HG02623 (cell line): ENCODE data around the gene CDK15.
"Not testable (repeated sequence)": the region's sequence is repeated elsewhere in the genome, so short reads cannot be mapped to it uniquely, and the experiment has no call there.

Experiments
- ATAC-seq: cut with Tn5 transposase; IDR thresholded peaks from one replicate; pipeline ENCODE4 v1.9.1; 2021; ENCODE audit warnings: moderate library complexity; ENCODE audit not compliant: unreplicated experiment

Gene CDK15

GRCh38 chr2:201806442-201807170 is at the start of gene CDK15:
CDK15 (plus strand) TSS chr2:201806537; CDS start chr2:201806665, 128 bp downstream.
- no peak for ATAC-seq

- no peak for ATAC-seq
Measured at GRCh38 chr2:201758234-201758633, 48.1 kb upstream of the CDK15 start.

GRCh38 chr2:201758873-201759272 is 47.5 kb upstream of the CDK15 start:
- no peak for ATAC-seq

- no peak for ATAC-seq
Measured at GRCh38 chr2:201759567-201759966, 46.8 kb upstream of the CDK15 start.

GRCh38 chr2:201761101-201761500 is 45.2 kb upstream of the CDK15 start:
- no peak for ATAC-seq

- ATAC-seq, result not testable (repeated sequence)
Measured at GRCh38 chr2:201764469-201764868, 41.9 kb upstream of the CDK15 start.

- ATAC-seq, result no peak
Measured at GRCh38 chr2:201765799-201766198, 40.5 kb upstream of the CDK15 start.

- ATAC-seq, result no peak
Measured at GRCh38 chr2:201768918-201769317, 37.4 kb upstream of the CDK15 start.

- ATAC-seq, result no peak
Measured at GRCh38 chr2:201769666-201770373, 36.5 kb upstream of the CDK15 start.

- ATAC-seq, result no peak
Measured at GRCh38 chr2:201773990-201774389, 32.3 kb upstream of the CDK15 start.

GRCh38 chr2:201774546-201774945 is 31.8 kb upstream of the CDK15 start:
- no peak for ATAC-seq

- no peak for ATAC-seq
Measured at GRCh38 chr2:201775326-201775725, 31.0 kb upstream of the CDK15 start.

GRCh38 chr2:201777043-201777442 is 29.3 kb upstream of the CDK15 start:
- ATAC-seq, result no peak

GRCh38 chr2:201777869-201778268 is 28.5 kb upstream of the CDK15 start:
- ATAC-seq, result no peak

GRCh38 chr2:201779901-201780673 is 26.2 kb upstream of the CDK15 start:
- peak; percentile 6 for ATAC-seq

- peak; percentile 96 for ATAC-seq
Measured at GRCh38 chr2:201780674-201781493, 25.5 kb upstream of the CDK15 start, which contains the start of gene ALS2. ALS2 (minus strand) TSS chr2:201780933; CDS start chr2:201768885, 12,048 bp downstream.

- ATAC-seq, result no peak
Measured at GRCh38 chr2:201781557-201782051, 24.7 kb upstream of the CDK15 start.

- no peak for ATAC-seq
Measured at GRCh38 chr2:201784563-201784962, 21.8 kb upstream of the CDK15 start.

- no peak for ATAC-seq
Measured at GRCh38 chr2:201785135-201785534, 21.2 kb upstream of the CDK15 start.

GRCh38 chr2:201786471-201786870 is 19.9 kb upstream of the CDK15 start:
- no peak for ATAC-seq
